ENCODE data around the gene FDXR.

GRCh38 chr17:74815550-74816370 lies 57.0 kb downstream of the FDXR start:
- TF ChIP-seq CTCF (IDR thresholded peaks at IDR 0.05): no peak
- no peak for TF ChIP-seq POLR2A (IDR thresholded peaks at IDR 0.05)

Data from adrenal gland (tissue), 5 donors.